ENCODE measurements around the gene FCHO2.

DNA sequence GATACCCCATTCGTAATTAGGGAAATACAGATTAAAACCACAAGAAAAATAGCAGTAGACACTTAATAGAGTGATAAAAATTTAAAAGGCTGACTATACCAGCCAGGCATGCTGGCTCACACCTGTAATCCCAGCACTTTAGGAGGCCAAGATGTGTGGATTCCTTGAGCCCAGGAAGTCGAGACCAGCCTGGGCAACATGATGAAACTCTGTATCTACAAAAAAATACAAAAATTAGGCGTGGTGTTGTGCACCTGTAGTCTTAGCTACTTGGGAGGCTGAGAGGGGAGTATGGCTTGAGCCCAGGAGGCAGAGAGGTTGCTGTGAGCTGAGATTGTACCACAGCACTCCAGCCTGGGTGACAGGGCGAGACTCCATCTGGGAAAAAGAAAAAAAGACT is 72.0 kb downstream of the FCHO2 start:
- TF ChIP-seq, protein P1, sequence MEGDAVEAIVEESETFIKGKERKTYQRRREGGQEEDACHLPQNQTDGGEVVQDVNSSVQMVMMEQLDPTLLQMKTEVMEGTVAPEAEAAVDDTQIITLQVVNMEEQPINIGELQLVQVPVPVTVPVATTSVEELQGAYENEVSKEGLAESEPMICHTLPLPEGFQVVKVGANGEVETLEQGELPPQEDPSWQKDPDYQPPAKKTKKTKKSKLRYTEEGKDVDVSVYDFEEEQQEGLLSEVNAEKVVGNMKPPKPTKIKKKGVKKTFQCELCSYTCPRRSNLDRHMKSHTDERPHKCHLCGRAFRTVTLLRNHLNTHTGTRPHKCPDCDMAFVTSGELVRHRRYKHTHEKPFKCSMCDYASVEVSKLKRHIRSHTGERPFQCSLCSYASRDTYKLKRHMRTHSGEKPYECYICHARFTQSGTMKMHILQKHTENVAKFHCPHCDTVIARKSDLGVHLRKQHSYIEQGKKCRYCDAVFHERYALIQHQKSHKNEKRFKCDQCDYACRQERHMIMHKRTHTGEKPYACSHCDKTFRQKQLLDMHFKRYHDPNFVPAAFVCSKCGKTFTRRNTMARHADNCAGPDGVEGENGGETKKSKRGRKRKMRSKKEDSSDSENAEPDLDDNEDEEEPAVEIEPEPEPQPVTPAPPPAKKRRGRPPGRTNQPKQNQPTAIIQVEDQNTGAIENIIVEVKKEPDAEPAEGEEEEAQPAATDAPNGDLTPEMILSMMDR (IDR thresholded peaks at IDR 0.05; ENCODE audit: insufficient read depth, low read length, poor library complexity, severe bottlenecking), result no peak
- TF ChIP-seq EZH2phosphoT487 (conservative IDR thresholded peaks at IDR 0.05; ENCODE audit: low read length), result no peak

Measured in SU-DHL-6 (cell line).